CD4-positive, alpha-beta T cell treated with Interleukin-6 at 100 ng/mL for 8 hours (primary cell): Measurements from ENCODE around the gene RETREG1.
"Not testable (repeated sequence)": the region's sequence is repeated elsewhere in the genome, so short reads cannot be mapped to it uniquely, and the experiment has no call there.

Experiments used
- DNase-seq: peaks from one replicate; pipeline ENCODE4 v3.0.0-alpha.2; 2020; ENCODE audit warnings: mixed read lengths, low spot score

RETREG1 gene

DNA sequence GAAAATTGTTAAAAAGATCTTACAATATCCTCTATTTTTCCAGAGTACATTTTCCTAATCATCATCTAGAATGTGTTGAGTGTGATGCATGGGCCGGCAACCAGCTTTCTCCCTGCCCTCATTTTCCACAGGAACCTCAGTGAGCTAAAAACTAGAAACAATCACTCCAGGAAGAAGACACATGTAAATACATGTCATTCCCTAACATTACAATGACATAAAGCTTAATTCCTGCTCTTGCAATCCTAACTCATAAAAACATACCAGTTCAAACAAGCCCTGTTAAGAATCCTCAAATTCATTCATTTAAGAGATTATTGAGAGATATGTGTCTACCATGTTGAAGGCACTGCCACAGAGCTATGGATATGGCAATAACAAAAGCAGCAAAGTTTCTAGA, 132.7 kb downstream of the RETREG1 start:
- DNase-seq = no peak

DNA sequence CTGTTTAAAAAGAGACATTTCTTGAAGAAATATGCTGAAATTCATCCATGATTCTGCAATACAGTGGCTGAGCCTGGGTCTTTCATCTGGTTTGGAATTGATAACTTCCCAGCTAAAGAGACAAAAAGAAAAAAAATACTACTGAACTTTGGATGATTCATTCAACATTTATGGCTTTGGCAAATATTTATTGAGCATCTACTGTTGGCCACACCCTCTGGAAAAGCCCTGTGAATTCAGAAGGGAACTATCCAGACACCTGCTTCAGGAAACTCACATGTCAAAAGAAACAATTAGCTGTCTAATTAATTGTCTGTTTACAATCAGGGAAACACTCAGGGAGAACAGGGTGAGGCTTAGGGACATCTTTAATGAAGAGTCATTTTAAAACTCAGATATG, 133.4 kb downstream of the RETREG1 start:
- no peak for DNase-seq

DNA sequence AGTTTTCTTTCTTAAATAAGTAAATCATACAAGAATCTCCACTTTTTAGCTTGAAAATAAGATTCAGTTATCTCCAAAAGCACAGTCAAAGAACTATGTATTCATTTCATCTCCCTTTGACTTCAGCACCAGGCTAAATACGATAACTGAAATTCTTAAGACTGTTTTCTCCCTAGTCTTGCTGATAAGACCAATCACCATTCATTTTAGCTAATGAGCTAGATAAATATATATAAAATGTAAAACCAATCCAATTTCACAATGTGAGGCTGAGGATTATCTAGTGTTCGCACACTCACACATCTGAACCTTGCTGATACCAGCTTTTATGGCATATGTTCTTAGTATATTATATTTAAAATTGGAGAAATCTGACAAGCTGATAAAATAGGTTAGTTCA, 133.9 kb downstream of the RETREG1 start:
- DNase-seq = no peak

DNA sequence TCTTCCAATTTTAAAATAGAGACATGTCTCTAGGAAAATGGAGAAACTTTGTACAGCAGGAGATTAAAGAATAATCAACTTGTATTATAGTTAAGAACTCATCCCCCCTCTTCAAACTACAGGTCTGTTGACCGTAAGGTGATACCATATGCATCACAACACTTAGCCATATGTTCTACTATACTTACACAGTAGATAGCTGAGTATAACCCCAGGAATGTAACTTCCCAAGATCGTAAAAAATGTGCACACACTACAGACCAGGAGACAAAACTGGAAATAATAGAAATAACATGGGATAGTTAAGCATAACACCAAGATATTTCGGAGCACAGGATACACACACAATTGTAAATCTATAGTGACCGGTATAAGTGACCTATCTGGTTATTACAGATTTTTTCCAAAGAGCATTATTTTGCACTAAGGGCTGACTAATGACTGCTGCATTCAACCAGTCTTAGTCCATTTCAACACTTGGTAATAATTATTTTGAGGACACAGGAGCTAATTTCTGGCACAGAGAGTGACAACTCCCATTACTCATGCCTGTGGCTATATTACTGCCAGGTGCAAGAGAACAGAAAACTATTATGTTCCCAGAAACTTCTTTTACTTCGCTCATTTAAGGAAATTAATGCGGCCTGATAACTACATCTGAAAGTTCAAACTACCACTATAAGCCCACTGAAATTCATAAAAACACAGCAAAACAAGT, 135.8 kb downstream of the RETREG1 start:
- no peak for DNase-seq

- DNase-seq = no peak
These were observed 136.7 kb downstream of the RETREG1 start for GRCh38 chr5:16480144-16480543.

- DNase-seq = no peak
These were observed 139.3 kb downstream of the RETREG1 start for GRCh38 chr5:16477541-16477940.

- not testable (repeated sequence) for DNase-seq
These were observed 140.4 kb downstream of the RETREG1 start for GRCh38 chr5:16476417-16476816.

DNA sequence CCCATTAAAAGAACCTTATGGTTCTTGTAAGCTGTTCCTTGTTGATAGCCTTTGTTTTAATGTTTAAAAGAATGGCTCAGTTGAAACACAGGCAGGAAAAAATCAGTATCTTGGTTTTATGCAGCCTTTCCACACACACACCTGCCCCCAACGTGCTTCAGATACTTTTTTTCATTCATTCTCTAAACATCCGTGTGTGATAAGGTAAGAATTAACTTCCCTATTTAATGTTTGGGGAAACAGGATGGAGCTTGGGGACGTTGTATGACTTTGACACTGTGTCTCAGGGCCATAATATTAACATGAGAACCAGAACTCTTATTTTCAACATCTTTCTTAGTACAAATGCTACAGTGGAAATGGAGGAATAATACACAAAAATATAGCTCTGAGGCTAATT, 145.4 kb downstream of the RETREG1 start:
- no peak for DNase-seq

- no peak for DNase-seq
These were observed 149.2 kb downstream of the RETREG1 start for GRCh38 chr5:16467363-16468219.

- DNase-seq = peak; percentile 89
These were observed 151.0 kb downstream of the RETREG1 start, which contains the start of gene ZNF622 for GRCh38 chr5:16465544-16466432. Gene ZNF622, minus strand, starts transcription at chr5:16465800. Its CDS starts 135 bp downstream, at chr5:16465665.

- no peak for DNase-seq
These were observed 151.9 kb downstream of the RETREG1 start for GRCh38 chr5:16464664-16465543.

DNA sequence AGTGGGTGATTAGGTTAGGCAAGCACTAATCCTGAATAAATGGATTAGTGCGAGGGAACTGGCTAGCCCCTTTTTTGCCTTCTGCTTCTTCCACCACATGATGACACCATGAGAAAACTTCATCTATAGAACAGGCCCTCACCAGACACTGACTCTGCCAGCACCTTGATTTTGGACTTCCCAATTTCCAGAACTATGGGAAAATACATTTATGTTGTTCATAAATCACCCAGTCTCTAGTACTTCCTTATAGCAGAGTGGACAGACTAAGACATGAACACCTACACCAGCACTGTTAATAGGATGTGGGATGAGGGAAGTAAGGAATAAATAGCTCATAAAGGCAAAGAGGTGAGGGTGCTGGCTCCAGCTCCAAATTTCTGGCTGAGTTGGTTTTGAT, 152.6 kb downstream of the RETREG1 start:
- DNase-seq = no peak

DNA sequence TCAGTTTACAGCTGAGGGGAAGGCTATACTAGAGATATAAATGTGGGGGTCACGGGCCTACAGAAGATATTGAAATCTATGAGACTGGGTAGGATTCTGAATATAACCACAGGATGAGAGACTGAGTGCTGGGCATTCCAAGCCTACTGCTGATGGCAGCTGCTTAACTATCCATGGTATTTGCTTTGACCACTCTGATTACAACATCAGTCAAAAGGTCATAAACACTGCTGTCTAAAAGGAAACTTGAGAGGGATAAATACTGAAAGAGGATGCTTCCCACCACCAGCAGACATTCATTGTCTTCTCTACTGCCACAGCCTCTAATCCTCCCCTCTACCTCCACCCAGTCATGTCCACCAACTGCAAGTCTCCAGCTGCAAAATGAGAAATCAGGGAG, 155.0 kb downstream of the RETREG1 start:
- no peak for DNase-seq

GRCh38 chr5:16461026-16461425, 155.8 kb downstream of the RETREG1 start:
- DNase-seq = no peak

GRCh38 chr5:16459451-16459850, 157.3 kb downstream of the RETREG1 start:
- DNase-seq = no peak

- no peak for DNase-seq
These were observed 158.9 kb downstream of the RETREG1 start for GRCh38 chr5:16457853-16458252.

- DNase-seq = no peak
These were observed 159.3 kb downstream of the RETREG1 start for GRCh38 chr5:16457451-16457850.

- DNase-seq = peak; percentile 60
These were observed 160.5 kb downstream of the RETREG1 start for GRCh38 chr5:16456103-16456832.

DNA sequence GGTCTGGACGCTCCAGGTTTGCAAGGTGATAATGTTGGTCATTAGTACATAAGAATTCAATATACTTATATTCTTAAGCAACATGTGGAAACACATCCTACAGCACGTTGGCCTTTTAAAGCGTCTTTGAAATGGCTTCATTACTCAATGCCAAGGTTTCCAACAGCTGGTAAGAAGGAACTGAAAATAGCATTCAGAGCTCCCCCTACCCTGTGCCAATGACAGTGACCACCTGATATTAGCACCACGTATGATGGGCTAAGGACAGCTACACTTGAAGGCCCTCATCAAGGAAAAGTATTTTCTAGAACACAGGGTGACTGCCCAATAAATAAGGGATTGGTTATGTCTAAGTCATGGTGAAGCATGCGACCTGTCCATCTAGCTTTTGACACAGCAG, 161.1 kb downstream of the RETREG1 start:
- no peak for DNase-seq

GRCh38 chr5:16454686-16455085, 162.1 kb downstream of the RETREG1 start:
- no peak for DNase-seq

GRCh38 chr5:16453609-16454008, 163.2 kb downstream of the RETREG1 start:
- DNase-seq = no peak
